ENCODE measurements around the gene SPATS1. TPM values are rescaled to one million over a fixed set of nuclear protein-coding genes. Genes with fewer than 3 reads are reported as not detected.

The SPATS1 gene
- total RNA-seq, 1 donor from 2014 or later, result not detected

DNA sequence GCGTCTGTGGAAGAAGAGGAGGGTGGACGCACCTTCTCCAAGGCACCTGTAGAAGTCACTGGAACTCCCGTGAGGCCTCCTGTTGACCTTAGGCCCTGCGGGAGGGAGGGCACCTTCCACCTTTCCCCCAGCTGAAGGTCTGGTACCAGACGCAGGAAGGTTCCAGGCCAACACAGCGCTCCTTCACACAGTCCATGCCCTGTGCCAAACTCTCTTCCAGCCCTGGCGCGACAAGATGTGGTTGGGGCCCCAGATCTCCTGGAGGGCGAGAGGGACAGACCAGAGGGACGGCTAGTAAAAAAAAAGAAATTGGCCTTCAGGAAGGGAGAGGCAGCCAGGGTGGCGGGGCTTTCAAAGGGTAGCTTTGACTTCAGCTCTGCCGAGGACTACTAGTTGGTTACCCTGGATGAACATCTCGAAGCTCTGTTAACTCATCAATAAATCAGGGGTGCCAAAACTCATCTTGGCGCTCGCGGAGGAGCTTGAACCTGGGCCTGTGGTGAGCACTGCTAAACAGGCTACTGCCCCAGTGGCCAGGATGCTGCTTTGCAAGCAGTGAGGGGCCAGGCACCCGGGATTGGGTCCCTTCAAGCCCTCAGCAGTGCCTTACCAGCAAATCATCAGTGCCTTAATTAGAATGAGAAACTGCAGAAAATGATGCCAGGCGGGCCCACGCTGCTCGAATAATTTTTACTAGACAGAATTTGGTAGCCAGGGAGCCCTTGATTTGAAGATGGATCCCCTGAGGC is 44.2 kb upstream of the SPATS1 start:
- H3K27me3 ChIP-seq (ENCODE audit: insufficient read depth, low read length), result peaks cover 38% of the 10 kb centered on the region
- H3K36me3 ChIP-seq (ENCODE audit: insufficient read depth, low read length), result peaks cover 3% of the 10 kb centered on the region
- DNase-seq (ENCODE audit: low read depth) (no peak), FAIRE-seq (no peak)
- H3K27ac Mint-ChIP-seq (ENCODE audit: unreplicated experiment), result peak overlapping the region; percentile 41
- peaks cover 3% of the 10 kb centered on the region for H3K9me3 ChIP-seq (ENCODE audit: insufficient read depth, low read depth, low read length)
- H3K79me2 ChIP-seq (ENCODE audit: insufficient read depth, low read length), result no peaks in the 10 kb centered on the region
- H3K9me3 Mint-ChIP-seq (ENCODE audit: unreplicated experiment), result peaks cover 2% of the 10 kb centered on the region
- H3K9ac ChIP-seq (ENCODE audit: low read length), result no peak overlapping the region
- no peak overlapping the region for H3K4me3 ChIP-seq (ENCODE audit: insufficient read depth, low read depth, low read length)
- peak overlapping the region; percentile 80 for H3K4me2 ChIP-seq (ENCODE audit: low read length)
- H3K27me3 Mint-ChIP-seq (ENCODE audit: low read depth, unreplicated experiment), result peaks cover 48% of the 10 kb centered on the region
- H3K4me1 Mint-ChIP-seq (ENCODE audit: low read depth, unreplicated experiment), result peaks cover 1% of the 10 kb centered on the region
- TF ChIP-seq, protein P1, sequence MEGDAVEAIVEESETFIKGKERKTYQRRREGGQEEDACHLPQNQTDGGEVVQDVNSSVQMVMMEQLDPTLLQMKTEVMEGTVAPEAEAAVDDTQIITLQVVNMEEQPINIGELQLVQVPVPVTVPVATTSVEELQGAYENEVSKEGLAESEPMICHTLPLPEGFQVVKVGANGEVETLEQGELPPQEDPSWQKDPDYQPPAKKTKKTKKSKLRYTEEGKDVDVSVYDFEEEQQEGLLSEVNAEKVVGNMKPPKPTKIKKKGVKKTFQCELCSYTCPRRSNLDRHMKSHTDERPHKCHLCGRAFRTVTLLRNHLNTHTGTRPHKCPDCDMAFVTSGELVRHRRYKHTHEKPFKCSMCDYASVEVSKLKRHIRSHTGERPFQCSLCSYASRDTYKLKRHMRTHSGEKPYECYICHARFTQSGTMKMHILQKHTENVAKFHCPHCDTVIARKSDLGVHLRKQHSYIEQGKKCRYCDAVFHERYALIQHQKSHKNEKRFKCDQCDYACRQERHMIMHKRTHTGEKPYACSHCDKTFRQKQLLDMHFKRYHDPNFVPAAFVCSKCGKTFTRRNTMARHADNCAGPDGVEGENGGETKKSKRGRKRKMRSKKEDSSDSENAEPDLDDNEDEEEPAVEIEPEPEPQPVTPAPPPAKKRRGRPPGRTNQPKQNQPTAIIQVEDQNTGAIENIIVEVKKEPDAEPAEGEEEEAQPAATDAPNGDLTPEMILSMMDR (IDR thresholded peaks at IDR 0.05; ENCODE audit: insufficient read depth, low read depth, low read length), result no peak
- no peak for TF ChIP-seq EZH2 (IDR thresholded peaks at IDR 0.05; ENCODE audit: insufficient read depth, low read length)
- peak overlapping the region; percentile 78 for H3K4me3 Mint-ChIP-seq (ENCODE audit: unreplicated experiment)
- H3K27ac ChIP-seq (ENCODE audit: low read depth, low read length), result no peak overlapping the region
- H3K36me3 Mint-ChIP-seq (ENCODE audit: low read depth, unreplicated experiment), result peaks cover 22% of the 10 kb centered on the region
- H4K20me1 ChIP-seq (ENCODE audit: insufficient read depth, low read length), result peaks cover 21% of the 10 kb centered on the region
- no peak overlapping the region for H2AFZ ChIP-seq (ENCODE audit: low read depth, low read length)
- H3K4me1 ChIP-seq (ENCODE audit: insufficient read depth, low read length), result peaks cover 12% of the 10 kb centered on the region

- Histone ChIP-seq H3K36me3 (ENCODE audit: insufficient read depth, low read length) (peaks cover 8% of the 10 kb centered on the region), H3K9me3 (ENCODE audit: insufficient read depth, low read depth, low read length) (peaks cover 3% of the 10 kb centered on the region), H3K27ac (ENCODE audit: low read depth, low read length) (no peak overlapping the region), H3K4me3 (ENCODE audit: insufficient read depth, low read depth, low read length) (no peak overlapping the region), H3K4me2 (ENCODE audit: low read length) (no peak overlapping the region), H3K9ac (ENCODE audit: low read length) (no peak overlapping the region), H3K4me1 (ENCODE audit: insufficient read depth, low read length) (peaks cover 12% of the 10 kb centered on the region), H3K27me3 (ENCODE audit: insufficient read depth, low read length) (peaks cover 38% of the 10 kb centered on the region), H3K79me2 (ENCODE audit: insufficient read depth, low read length) (no peaks in the 10 kb centered on the region), H2AFZ (ENCODE audit: low read depth, low read length) (no peak overlapping the region), H4K20me1 (ENCODE audit: insufficient read depth, low read length) (peaks cover 21% of the 10 kb centered on the region)
- Mint-ChIP-seq H3K27ac (ENCODE audit: unreplicated experiment) (peak overlapping the region; percentile 62), H3K4me3 (ENCODE audit: unreplicated experiment) (no peak overlapping the region), H3K9me3 (ENCODE audit: unreplicated experiment) (no peaks in the 10 kb centered on the region), H3K4me1 (ENCODE audit: low read depth, unreplicated experiment) (peaks cover 1% of the 10 kb centered on the region), H3K27me3 (ENCODE audit: low read depth, unreplicated experiment) (peaks cover 42% of the 10 kb centered on the region), H3K36me3 (ENCODE audit: low read depth, unreplicated experiment) (peaks cover 22% of the 10 kb centered on the region)
- TF ChIP-seq, protein P1 (IDR thresholded peaks at IDR 0.05; ENCODE audit: insufficient read depth, low read depth, low read length), result no peak
- no peak for TF ChIP-seq EZH2 (IDR thresholded peaks at IDR 0.05; ENCODE audit: insufficient read depth, low read length)
- DNase-seq (ENCODE audit: low read depth) (no peak), FAIRE-seq (no peak)
Observed at GRCh38 chr6:44298864-44299263, 43.6 kb upstream of the SPATS1 start.

DNA sequence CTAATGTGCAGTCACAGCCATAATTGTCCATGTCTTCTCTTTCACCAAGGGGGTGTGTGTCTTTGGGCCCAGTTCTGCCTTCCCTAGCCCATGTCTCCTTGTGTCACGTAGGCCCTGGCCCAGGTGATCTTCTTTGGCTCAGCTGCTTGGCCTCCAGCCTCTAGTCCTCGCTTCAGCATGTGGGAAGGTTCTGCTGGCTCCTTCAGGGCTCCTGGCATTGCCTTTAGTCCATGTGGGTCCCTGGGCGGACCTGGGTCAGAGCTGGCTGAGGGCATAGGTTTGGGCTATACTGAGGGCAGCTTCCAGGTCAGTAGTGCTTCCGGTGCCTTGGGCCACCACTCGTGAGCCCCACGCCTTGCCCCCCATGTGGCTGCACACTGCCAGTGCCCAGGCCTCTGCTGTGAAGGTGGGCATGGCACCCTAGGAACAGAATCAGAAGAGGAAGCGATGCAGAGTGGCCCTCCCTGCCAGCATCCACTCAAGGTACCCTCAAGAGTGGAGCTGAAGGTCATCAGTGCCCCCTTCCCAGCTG is 42.1 kb upstream of the SPATS1 start:
- Histone ChIP-seq H3K27ac (ENCODE audit: low read depth, low read length) (no peak overlapping the region), H3K4me1 (ENCODE audit: insufficient read depth, low read length) (peaks cover 12% of the 10 kb centered on the region), H2AFZ (ENCODE audit: low read depth, low read length) (no peak overlapping the region), H3K4me2 (ENCODE audit: low read length) (no peak overlapping the region), H4K20me1 (ENCODE audit: insufficient read depth, low read length) (peaks cover 21% of the 10 kb centered on the region), H3K36me3 (ENCODE audit: insufficient read depth, low read length) (peaks cover 14% of the 10 kb centered on the region), H3K9ac (ENCODE audit: low read length) (no peak overlapping the region), H3K27me3 (ENCODE audit: insufficient read depth, low read length) (peaks cover 32% of the 10 kb centered on the region), H3K79me2 (ENCODE audit: insufficient read depth, low read length) (no peaks in the 10 kb centered on the region), H3K4me3 (ENCODE audit: insufficient read depth, low read depth, low read length) (no peak overlapping the region), H3K9me3 (ENCODE audit: insufficient read depth, low read depth, low read length) (peaks cover 3% of the 10 kb centered on the region)
- Mint-ChIP-seq H3K4me1 (ENCODE audit: low read depth, unreplicated experiment) (peaks cover 1% of the 10 kb centered on the region), H3K27me3 (ENCODE audit: low read depth, unreplicated experiment) (peaks cover 30% of the 10 kb centered on the region), H3K27ac (ENCODE audit: unreplicated experiment) (no peak overlapping the region), H3K9me3 (ENCODE audit: unreplicated experiment) (no peaks in the 10 kb centered on the region), H3K4me3 (ENCODE audit: unreplicated experiment) (no peak overlapping the region), H3K36me3 (ENCODE audit: low read depth, unreplicated experiment) (peaks cover 22% of the 10 kb centered on the region)
- FAIRE-seq, result no peak
- DNase-seq (ENCODE audit: low read depth), result no peak
- TF ChIP-seq, protein P1 (IDR thresholded peaks at IDR 0.05; ENCODE audit: insufficient read depth, low read depth, low read length), result no peak
- TF ChIP-seq EZH2 (IDR thresholded peaks at IDR 0.05; ENCODE audit: insufficient read depth, low read length), result no peak

All from astrocyte (in vitro differentiated cells and primary cell).